Subcutaneous adipose tissue (tissue), 4 donors: ENCODE measurements around the gene BCL7A. TPM values are rescaled to one million over a fixed set of nuclear protein-coding genes. Genes with fewer than 3 reads are reported as not detected.

Experiments used
- total RNA-seq, 4 donors: library from RNA; depleted of rRNA; stranded (reverse); fragments of >200 nt; gene quantifications; one replicate each; pipeline ENCODE4 v1.1.0, GENCODE V29; 2016
- TF ChIP-seq, protein P1 (sequence below): fragments of 450-650 bp; IDR thresholded peaks from one replicate; pipeline ENCODE4 v1.5.1; 2016; ENCODE audit warnings: low read depth, mild to moderate bottlenecking, control low read depth, antibody characterized with exemption, moderate library complexity

Gene BCL7A
- total RNA-seq, 4 donors from 2014 or later = 2.1 to 7.3 (median 3.7) TPM

DNA sequence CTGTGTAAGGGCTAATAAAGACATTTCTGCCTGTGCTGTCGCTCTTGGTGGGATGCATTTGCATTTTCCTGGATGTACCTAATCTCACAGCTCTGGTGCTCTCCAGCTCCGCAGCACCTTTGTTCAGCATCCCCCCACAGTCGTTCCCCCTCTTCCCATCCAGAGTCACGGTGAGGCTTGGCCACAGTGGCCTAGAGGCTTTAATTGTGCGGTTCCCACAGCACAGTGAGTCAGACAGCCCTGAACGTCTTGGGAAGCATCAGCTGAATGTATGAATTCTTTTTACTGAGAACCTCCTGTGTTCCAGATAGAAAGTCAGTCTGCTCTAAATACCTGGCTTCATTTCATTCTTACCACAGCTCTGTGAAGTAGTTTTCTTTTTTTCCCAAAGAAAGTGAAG, 85.6 kb downstream of the BCL7A start:
- TF ChIP-seq, protein P1, sequence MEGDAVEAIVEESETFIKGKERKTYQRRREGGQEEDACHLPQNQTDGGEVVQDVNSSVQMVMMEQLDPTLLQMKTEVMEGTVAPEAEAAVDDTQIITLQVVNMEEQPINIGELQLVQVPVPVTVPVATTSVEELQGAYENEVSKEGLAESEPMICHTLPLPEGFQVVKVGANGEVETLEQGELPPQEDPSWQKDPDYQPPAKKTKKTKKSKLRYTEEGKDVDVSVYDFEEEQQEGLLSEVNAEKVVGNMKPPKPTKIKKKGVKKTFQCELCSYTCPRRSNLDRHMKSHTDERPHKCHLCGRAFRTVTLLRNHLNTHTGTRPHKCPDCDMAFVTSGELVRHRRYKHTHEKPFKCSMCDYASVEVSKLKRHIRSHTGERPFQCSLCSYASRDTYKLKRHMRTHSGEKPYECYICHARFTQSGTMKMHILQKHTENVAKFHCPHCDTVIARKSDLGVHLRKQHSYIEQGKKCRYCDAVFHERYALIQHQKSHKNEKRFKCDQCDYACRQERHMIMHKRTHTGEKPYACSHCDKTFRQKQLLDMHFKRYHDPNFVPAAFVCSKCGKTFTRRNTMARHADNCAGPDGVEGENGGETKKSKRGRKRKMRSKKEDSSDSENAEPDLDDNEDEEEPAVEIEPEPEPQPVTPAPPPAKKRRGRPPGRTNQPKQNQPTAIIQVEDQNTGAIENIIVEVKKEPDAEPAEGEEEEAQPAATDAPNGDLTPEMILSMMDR = no peak

DNA sequence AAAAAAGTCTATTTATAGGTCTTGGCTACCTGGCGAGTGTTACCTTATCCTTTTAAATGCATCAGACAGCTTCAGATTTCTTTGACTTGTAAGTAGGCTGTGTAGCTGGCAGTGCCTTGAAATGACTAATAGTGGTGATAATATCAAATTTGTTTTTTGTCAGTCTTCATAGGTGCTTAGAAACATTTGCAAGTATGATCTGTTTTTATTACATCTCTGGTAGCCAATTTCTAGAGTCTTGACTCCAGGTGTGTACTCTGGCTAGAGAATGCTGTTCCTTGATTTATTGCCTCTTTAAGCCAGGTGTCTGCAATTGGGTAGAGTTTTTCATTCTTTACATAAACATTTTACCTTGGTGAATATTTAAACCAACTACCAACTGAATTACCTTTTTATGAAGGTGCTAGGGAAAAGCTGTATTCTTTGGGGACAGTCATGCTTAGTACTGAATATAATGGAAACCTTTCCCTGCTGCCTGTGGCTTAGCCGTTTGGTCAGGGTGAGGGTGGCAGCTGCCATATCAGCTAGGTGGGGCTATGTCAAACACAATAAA, 89.5 kb downstream of the BCL7A start:
- TF ChIP-seq, protein P1 = no peak

Other genes starting within 250 kb of the BCL7A start
- gene RHOF, start 228.2 kb upstream of the BCL7A start, total RNA-seq = 10 to 100 TPM in 2 of 4 donors, 1 to 10 TPM in 2; 1.6 to 17.0 (median 11.4) TPM
- 10 to 100 TPM in 1 of 4 donors, 1 to 10 TPM in 3; 3.7 to 14.7 (median 6.4) TPM for gene SETD1B, start 217.9 kb upstream of the BCL7A start, total RNA-seq
- gene HPD, start 163.0 kb upstream of the BCL7A start, total RNA-seq = under 1 TPM; 0.34 to 0.94 (median 0.74) TPM
- 10 to 100 TPM; 31.1 to 92.7 (median 61.1) TPM for gene PSMD9, start 133.1 kb upstream of the BCL7A start, total RNA-seq
- 10 to 100 TPM in 2 of 4 donors, 1 to 10 TPM in 2; 4.6 to 18.5 (median 9.6) TPM for gene CFAP251, start 103.3 kb upstream of the BCL7A start, total RNA-seq
- gene MLXIP, start 56.9 kb downstream of the BCL7A start, total RNA-seq = 10 to 100 TPM; 19.8 to 37.1 (median 21.4) TPM
- gene IL31, start 152.3 kb downstream of the BCL7A start, total RNA-seq = not detected
- gene LRRC43, start 161.2 kb downstream of the BCL7A start, total RNA-seq = 1 to 10 TPM in 3 of 4 donors, under 1 TPM in 1; 0.65 to 1.5 (median 1.4) TPM
- not detected for gene B3GNT4, start 181.8 kb downstream of the BCL7A start, total RNA-seq
- gene DIABLO, start 204.2 kb downstream of the BCL7A start, total RNA-seq = 10 to 100 TPM; 25.2 to 38.3 (median 32.0) TPM
- 10 to 100 TPM; 13.0 to 18.6 (median 15.4) TPM for gene VPS33A, start 244.6 kb downstream of the BCL7A start, total RNA-seq